ENCODE results near the gene EVI5L.
A peak's percentile ranks its signal among the peaks of the same experiment; 100 is the strongest.

The EVI5L gene

GRCh38 chr19:7898967-7899366 is 68.9 kb downstream of the EVI5L start:
- no peak for DNase-seq (ENCODE audit: low read depth in 3 of 3)

GRCh38 chr19:7899751-7900378 is 69.8 kb downstream of the EVI5L start:
- no peak for DNase-seq (ENCODE audit: low read depth in 3 of 3)

- DNase-seq (ENCODE audit: low read depth in 3 of 3), result no peak
Measured at GRCh38 chr19:7900401-7900870, 70.4 kb downstream of the EVI5L start.

GRCh38 chr19:7900931-7901330 is 70.9 kb downstream of the EVI5L start:
- no peak for DNase-seq (ENCODE audit: low read depth in 3 of 3)

- no peak for DNase-seq (ENCODE audit: low read depth in 3 of 3)
Measured at GRCh38 chr19:7901337-7901736, 71.3 kb downstream of the EVI5L start.

- no peak for DNase-seq (ENCODE audit: low read depth in 3 of 3)
Measured at GRCh38 chr19:7902796-7903243, 72.8 kb downstream of the EVI5L start.

GRCh38 chr19:7903244-7904073 is 73.4 kb downstream of the EVI5L start, which contains the start of gene MAP2K7:
Gene MAP2K7, plus strand, starts transcription at chr19:7903877. Its CDS starts 68 bp downstream, at chr19:7903945.
- DNase-seq (ENCODE audit: low read depth in 3 of 3), result peak; percentile 100

- peak in 1 of 3 experiments; percentile 61 for DNase-seq (ENCODE audit: low read depth in 3 of 3)
Measured at GRCh38 chr19:7904074-7905020, 74.3 kb downstream of the EVI5L start.

- no peak for DNase-seq (ENCODE audit: low read depth in 3 of 3)
Measured at GRCh38 chr19:7905268-7905667, 75.2 kb downstream of the EVI5L start.

GRCh38 chr19:7905859-7906258 is 75.8 kb downstream of the EVI5L start:
- no peak for DNase-seq (ENCODE audit: low read depth in 3 of 3)

GRCh38 chr19:7907122-7907521 is 77.1 kb downstream of the EVI5L start:
- no peak for DNase-seq (ENCODE audit: low read depth in 3 of 3)

GRCh38 chr19:7907544-7907943 is 77.5 kb downstream of the EVI5L start:
- DNase-seq (ENCODE audit: low read depth in 3 of 3), result no peak

GRCh38 chr19:7908078-7908699 is 78.2 kb downstream of the EVI5L start:
- DNase-seq (ENCODE audit: low read depth in 3 of 3), result no peak

- DNase-seq (ENCODE audit: low read depth in 3 of 3), result no peak
Measured at GRCh38 chr19:7908742-7909461, 78.9 kb downstream of the EVI5L start.

- no peak for DNase-seq (ENCODE audit: low read depth in 3 of 3)
Measured at GRCh38 chr19:7909471-7910067, 79.6 kb downstream of the EVI5L start.

GRCh38 chr19:7910321-7911161 is 80.5 kb downstream of the EVI5L start:
- DNase-seq (ENCODE audit: low read depth in 3 of 3), result no peak

- no peak for DNase-seq (ENCODE audit: low read depth in 3 of 3)
Measured at GRCh38 chr19:7911508-7912143, 81.6 kb downstream of the EVI5L start.

- no peak for DNase-seq (ENCODE audit: low read depth in 3 of 3)
Measured at GRCh38 chr19:7912144-7912696, 82.2 kb downstream of the EVI5L start.

All from stimulated activated CD4-positive, alpha-beta T cell treated with anti-CD3 and anti-CD28 coated beads, TNF-alpha, amount 100 ng/mL, for 4 hours (primary cell).